HG02588 (cell line): ENCODE data around the gene C11orf68.
"Not testable (repeated sequence)": the region's sequence is repeated elsewhere in the genome, so short reads cannot be mapped to it uniquely, and the experiment has no call there.

Source experiments
- ATAC-seq: cut with Tn5 transposase; IDR thresholded peaks from one replicate; pipeline ENCODE4 v1.9.1; 2021; ENCODE audit warnings: mild to moderate bottlenecking, moderate library complexity; ENCODE audit not compliant: unreplicated experiment

Gene C11orf68

DNA sequence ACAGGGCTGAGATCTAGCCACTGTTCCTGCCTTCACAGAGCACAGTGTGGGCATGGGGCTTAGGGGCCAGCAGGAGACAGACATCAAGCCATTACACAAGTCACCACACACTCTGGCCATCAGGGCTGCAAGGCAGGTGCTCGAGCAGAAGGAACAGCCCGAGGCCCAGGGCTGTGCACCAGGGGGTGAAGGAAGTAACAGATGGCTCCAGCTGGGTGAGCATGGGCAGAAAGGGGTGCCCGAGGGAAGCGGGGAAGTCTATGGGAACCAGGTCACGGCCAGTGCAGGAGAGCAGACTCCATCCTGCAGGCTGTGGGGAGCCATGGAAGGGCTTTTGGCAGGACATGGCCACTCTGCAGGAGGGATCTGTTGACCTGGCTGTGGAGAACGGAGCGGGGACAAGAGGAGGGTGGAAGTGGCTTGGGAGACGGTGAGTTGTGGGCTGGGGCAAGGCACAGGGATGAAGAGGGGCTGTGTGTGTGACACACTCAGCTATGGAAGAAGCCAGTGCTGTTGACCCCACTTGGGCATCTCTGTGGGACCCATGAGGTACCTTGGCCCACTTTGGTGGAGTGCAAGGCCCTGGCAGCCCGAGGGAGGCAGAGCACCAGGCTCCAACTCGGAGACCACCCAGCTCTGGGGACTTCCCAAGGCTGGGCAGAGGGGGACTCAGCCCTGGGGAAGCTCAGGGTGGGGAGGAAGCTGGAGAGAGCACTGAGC is 3.6 kb downstream of the C11orf68 start:
- ATAC-seq, result no peak

DNA sequence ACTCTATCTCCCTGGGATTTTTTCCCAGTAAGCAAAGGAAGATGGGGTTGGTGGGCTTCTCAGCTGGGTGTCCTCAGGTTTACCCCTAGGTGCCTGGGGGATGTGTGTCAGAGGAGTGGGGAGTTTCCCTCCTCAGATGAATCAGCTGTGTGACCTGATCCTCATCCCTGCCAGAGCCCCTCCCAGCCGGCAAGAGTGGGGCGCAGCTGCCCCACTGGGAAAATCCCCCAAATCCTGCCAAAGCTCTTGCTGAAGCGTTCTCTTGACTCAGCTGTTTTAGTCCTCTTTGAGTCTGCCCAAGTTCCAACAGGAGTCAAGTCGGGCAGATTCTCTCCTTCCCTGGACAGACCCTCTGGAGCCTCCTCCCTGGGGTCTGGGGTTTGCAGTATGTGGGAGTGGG is 6.0 kb downstream of the C11orf68 start:
- no peak for ATAC-seq

DNA sequence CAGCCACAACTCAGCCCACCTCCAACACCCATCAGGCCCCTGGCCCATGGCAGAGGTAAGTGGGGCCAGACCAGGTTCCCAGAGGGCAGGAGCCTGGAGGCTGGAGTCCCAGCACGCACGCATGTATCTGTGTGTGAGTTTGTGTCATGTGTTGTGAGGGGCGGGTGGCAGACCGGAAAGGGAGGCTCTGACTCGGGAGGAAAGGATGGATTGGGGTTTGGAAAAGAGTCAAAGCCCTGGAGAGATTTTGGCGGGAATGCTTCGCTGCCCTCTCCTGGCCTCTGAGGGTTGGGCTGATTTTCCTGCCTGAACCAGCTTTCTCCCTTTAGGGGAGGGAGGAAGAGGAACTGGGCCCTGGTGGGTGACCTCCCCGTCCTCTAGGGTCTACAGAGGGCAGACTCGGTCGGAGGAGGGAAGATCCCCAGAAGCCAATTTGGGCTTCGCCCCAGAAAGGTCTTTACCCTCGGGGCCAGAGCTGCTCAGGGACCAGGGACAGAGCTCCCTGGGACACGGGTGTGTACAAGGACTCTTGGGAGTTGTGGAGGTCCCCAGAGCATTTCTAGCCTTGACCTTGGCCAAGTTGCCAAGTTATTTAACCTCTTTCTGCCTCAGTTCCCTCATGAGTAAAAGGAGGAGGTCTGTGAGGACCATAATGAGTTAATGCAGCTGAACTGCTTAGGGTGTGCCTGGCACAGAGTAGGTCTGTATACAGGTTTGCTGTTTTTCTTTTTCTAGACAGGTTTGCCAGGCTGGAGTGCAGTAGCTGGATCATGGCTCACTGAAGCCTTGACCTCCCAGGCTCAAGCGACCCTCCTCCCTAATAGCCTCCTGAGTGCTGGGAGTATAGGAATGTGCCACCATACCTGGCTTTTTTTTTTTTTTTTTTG is 6.9 kb downstream of the C11orf68 start:
- no peak for ATAC-seq

DNA sequence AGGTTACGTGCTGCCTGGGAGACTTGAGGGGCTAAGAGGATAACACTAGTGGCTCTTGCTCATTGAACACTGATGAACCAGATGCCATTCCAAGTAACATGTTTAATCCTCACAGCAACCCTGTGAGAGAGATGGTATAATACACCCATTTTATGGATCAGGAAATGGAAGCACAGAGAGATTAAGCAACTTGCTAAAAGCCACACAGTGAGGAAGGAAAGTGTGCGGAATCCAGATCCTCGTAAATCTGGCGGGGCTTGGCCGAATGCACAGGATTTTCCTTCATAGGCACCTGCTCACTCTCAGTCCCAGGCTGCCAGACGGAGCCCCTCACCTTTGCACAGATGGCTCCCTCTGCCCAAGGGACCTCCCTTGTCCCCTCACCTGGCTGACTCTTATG is 11.0 kb downstream of the C11orf68 start:
- ATAC-seq, result no peak

DNA sequence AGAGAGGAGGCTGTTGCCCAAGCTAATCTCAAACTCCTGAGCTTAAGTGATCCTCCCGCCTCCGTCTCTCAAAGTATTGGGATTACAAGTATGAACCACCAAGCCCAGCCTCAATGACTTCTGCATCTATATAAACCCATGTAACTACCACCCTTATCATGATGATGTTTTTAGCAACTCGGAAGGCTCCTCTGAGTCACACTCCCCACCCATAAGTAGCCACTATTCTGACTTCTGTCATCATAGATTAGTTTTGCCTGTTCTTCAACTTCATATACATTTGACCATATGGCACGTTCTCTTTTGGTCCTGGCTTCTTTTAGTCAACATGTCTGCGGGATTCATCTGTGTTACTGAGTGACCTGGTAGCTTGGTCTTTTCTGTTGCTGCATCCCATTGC is 12.3 kb downstream of the C11orf68 start:
- ATAC-seq, result no peak

DNA sequence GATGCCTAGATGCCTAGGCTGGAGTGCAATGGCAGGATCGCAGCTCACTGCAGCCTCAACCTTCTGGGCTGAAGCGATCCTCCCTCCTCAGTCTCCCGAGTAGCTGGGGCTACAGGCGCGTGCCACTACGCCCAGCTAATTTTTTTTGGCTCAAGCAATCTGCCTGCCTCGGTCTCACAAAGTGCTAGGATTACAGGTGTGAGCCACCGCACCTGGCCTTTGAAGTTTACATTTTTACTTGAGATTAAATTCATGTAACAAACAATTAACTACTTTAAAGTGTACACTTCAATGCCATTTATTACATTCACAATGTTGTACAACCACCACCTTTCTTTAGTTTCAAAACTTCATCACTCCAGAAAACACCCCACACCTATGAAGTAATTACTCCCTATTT is 15.1 kb downstream of the C11orf68 start:
- ATAC-seq, result no peak

DNA sequence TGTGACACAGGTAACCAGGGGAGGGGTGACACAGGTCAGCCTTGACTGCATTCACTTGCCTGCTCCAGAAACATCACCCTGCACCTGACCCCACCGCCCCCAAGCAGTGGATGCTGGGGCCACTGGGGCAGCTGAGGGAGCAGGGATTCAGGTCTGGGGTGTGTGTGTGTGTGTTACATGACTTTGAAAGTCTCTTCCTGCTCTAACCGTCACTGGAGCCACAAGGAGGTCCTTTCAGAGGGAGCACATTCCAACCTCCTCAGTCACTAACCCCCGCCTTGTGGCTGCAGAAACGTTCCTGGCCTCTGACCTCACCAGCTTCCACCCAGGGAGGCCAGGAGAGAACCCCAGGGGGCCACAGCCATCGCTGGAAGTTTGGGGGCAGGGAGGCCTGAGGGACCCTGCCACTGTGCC is 15.8 kb downstream of the C11orf68 start:
- ATAC-seq, result no peak

DNA sequence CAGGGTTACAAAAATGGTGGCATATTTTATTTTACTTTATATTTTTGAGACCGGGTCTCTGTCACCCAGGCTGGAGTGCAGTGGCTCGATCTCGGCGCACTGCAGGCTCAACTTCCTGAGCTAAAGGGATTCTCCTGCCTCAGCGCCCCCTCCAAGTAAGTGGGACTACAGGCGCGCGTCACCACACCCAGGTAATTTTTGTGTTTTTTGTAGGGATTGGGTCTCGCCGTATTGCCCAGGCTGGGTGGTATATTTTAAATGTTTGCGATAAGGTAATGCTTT is 18.0 kb downstream of the C11orf68 start:
- no peak for ATAC-seq

DNA sequence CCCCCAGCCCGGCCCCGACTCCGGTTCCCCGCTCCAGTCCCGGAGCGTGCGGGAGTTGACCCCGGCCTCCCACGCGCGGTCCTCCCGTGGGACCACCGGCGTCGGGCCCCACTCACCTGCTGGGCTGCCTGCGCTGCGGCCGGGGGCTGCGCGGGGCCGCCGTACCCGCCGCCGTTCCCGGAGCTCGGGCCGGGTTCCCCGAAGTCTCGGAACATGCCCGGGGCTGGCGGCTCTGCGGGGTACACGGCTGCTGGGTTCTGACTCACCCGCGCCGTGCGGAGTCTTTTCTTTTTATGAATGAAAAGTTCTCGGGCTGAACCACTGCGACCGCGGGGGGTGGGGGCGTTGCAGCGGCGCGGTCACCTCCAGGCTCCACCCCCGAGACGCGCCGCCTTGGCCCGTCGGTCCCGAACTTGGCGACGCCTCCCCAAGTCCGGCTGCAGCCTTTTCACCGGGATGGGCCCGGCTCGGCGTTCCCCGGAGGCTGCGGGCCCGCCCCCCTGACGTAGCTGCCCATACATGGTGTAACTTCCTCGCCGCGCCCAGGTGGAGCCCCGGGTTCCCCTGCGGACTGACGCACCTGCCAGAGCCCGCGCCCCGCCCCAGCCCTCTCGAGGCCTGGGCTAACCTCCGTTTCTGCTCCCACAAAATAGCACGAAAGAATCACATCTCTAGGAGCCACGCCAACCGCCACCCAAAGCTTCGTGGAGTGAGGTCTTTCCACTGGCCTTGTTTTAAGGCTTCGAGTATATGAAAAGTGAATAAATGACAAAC is 18.6 kb downstream of the C11orf68 start, which contains the start of gene FOSL1:
Gene FOSL1 (minus strand): TSS at position 264 of the 774 bp plus-strand sequence. CDS start 49 bp downstream, at position 215.
- peak; percentile 66 for ATAC-seq

DNA sequence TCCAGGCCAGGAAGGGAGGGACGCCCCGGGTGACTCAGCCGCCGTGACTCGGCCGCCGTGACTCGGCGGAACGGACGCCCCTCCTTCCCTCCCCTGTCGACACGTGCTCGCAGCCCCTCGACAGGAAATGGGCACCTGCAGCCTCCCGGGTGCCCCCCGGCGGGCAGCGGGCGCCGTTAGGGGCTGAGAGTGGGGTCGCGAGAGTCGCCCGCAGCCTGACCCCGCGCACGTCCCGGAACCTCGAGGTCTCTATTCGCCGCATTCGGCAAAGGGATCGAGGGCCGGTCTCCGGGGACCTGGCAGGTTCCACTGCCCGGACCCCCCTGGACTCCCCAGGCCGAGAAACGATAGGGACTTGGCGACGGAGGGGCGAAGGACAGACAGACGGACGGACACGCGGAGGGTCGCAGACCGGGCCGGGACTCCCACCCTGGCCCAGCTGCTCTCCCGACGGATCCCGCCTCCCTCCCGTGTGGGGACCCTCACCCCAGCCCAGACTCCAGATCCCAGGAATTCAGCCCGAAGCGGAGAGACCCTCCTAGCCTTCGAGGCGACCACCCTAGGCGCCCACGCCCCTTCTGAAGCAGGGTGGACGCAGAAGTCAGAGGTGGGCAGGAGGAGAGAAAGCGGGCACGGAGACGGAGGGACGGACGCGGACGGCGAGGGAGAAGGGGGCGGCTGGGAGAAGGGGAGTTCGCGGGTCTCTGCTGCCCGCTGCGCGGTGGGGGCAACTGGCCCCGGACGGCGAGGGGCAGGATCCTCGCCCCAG is 19.3 kb downstream of the C11orf68 start:
- ATAC-seq, result no peak

DNA sequence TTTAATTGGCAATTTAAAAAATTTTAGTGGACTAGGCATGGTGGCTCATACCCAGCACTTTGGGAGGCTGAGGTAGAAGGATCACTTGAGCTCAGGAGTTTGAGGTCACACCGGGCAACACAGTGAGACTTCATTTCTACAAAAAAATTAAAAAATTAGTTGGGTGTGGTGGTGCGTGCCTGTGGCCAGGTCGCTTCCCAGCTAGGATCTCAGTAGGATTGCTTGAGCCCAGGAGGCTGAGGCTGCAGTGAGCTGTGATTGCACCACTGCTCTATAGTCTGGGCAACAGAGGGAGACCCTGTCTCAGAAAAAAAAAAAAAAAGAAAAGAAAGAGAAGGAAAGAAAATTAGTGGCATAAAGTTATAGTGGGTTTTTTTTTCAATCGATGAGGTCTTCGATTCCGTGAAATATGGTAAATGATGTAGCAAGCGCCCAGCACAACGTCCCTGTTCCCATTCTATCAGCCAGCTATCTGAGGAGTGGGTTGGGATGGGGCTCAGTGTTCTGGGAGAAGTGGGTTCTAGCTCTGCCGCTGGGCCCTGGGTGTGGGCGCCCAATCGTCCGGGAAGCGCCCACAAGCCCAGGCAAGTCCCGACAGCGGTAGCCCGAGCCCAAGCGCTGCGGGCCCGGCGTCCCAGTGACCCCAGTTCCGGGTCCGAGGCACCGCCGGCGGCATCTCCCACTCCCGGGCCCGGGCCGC is 20.1 kb downstream of the C11orf68 start:
- no peak for ATAC-seq

DNA sequence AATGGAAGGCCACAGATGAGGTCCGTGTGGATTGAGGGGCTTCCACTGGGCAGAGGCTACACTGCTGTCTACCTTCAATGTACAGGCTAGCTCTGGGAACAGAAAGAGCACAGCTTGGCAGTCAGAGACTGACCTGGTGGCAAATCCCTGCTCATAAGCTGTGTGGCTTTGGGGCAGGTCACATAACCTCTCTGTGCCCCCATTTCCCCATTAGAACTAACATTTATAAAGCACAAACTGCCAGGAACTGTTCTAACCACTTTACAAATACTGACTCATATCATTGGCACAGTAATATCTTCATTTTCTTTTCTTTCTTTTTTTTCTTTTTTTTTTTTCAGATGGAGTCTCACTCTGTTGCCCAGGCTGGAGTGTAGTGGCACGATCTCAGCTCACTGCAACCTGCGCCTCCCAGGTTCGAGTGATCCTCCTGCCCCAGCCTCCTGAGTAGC is 21.8 kb downstream of the C11orf68 start:
- no peak for ATAC-seq

DNA sequence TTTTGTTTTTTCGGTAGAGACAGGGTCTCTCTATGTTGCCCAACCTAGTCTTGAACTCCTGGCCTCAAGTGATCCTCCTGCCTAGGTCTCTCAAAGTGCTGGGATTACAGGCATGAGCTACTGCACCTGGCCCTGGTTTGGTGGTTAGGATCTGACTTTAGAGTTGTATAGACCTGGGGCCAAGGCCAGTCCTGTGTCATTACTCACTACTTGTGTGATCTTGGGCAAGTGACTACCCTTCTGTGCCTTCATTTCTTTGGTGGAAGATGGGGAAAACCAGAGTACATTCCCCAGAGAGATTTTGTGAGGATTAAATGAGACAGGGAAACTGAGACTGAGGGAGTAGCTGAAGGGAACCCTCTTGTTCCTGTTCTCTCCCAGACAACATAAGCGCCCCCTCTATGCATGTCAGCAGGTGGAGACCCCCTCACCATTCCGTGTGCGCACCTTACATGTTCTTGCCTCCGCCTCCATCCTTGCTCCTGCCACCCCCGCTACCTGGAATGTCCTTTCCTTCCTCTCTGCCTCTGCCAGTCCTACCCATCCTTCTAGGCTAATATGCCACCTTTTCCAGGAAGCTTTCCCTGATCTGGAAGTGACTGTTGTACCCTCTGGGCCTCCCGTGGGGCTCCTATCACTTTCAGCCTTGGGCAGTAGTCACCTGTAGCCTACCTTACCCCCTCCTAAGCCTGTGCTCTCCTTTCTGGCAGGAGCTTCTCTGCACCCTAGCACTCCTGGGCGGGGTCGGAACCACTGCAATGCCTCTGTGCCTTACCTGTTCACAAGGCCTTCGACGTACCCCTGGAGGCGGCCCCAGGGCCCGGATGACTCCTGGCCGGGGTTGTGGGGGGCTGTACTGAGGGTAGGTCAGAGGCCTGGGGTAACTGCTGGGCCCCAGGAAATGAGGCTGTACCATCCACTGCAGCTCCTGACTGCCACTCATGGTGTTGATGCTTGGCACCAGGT is 22.5 kb downstream of the C11orf68 start:
- no peak for ATAC-seq

DNA sequence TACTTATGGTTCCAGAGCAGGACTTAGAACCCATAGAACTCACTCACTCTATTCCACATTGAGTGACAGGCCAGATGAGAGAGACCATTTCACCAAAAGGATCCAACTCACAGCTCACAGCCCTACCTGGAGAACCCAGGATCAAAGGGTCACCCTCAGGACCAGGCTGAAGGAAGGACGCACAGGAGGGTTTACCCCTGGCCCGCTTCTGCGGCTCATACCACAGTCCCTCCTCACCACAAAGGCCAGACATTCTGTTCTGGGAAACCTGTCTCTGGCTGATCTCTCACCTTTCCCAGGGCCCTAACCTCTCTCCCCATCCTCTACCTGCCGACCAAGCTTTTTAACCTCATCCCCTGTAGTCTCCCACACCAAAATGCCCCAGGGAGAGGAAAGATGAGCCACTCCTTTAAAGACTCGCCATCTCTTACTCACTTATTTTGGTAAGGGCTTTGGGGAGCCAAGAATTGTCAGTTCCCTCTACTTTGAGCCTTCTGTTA is 23.3 kb downstream of the C11orf68 start:
- no peak for ATAC-seq

DNA sequence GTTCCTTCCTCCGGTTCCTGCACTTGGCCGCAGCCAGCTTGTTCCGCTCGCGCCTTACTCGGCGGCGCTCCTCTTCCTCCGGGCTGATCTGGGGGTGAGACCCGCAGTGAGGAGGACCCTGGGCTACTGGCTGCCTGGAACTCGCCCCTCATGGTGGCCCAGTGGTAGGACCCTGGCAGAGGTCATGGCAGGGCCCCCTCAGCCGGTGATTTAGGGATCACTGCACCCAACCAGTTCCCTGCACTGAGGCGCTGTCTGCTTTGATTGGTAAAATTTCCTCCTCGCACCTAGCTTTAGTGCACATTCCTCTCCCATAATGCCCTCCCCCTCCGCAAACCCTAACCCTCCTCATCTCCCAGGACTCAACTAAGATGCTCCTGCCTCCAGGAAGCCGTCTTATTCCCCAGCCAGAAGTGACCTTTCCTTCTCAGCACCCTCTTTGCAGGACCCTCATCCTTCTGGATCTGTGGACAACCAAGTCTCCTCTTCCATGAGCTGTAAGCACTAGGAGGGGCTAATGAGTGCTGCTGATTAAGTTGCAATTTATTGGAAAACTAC is 24.7 kb downstream of the C11orf68 start:
- no peak for ATAC-seq

DNA sequence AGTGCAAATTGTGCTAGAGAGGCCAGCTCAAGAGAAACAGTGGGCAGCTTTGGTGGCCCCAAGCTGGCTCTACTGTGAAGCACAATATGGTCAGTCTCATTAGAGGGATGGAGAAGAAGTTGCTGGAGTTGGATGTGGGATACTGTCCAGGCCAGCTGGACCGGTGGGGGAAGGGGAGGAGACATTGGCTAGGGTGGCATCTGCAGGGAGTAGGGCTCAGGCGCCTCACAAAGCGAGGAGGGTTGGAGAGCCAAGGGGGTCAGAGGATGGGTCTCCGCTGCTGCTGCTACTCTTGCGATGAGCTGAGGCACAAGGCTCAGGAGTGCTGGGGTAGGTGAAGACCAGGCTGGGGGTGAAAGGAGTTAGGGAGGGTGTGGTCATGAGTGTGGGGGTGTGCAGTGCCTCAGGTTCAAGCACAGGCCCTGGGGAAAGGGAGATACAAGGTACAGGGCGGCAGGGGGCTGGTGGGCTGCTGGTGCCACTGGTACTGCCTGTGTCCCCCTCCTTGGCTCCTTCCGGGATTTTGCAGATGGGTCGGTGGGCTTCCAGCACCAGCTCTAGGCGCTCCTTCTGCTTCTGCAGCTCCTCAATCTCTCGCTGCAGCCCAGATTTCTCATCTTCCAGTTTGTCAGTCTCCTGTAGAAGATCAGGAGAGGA is 26.1 kb downstream of the C11orf68 start:
- no peak for ATAC-seq

DNA sequence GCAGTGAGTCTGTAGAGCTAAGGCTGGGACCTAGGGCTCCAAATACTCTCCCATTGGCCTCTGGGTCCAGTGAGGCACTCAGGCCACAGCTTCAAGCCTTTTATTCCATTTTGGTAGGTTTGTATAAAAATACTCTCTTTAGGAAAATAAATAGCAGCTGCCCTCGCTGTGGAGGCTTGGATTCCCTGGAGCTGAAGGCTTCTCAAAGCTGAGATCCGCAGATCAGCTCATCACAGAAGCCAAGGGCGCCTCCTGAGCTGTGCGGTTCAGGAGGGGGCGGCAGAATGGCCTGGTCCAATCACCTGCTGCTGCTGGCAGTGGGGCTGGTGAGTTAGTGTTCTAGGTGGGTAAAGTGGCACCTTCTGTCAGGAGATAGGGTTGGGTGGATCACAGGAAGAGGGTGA is 26.7 kb downstream of the C11orf68 start:
- not testable (repeated sequence) for ATAC-seq
